ENCODE measurements around the gene EBLN2. TPM values are rescaled to one million over a fixed set of nuclear protein-coding genes. Genes with fewer than 3 reads are reported as not detected.
"Not testable (repeated sequence)": the region's sequence is repeated elsewhere in the genome, so short reads cannot be mapped to it uniquely, and the experiment has no call there.

Gene EBLN2
- total RNA-seq, 1 experiment from 2014 or later: 0.71 TPM

DNA sequence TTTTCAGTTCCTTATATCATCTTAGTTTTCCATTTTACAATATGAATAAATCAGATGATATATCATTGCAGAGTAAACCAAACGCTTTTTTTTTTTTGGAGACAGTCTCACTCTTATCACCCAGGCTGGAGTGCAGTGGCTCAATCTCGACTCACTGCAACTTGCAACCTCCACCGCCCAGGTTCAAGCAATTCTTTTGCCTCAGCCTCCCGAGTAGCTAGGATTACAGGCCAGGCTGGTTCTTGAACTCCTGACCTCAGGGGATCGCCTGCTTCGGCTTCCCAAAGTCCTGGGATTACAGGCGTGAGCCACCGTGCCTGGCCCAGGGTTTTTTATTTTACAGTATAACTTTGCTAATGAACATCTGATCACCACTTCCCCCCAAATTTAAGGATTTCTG is 5.9 kb upstream of the EBLN2 start:
- no peak for DNase-seq (ENCODE audit: low read depth)
- in situ Hi-C loops (cut with HindIII; ENCODE audit: low pct_unique_long_range_greater_than_20kb, low sequenced_read_pairs): no loop called here

DNA sequence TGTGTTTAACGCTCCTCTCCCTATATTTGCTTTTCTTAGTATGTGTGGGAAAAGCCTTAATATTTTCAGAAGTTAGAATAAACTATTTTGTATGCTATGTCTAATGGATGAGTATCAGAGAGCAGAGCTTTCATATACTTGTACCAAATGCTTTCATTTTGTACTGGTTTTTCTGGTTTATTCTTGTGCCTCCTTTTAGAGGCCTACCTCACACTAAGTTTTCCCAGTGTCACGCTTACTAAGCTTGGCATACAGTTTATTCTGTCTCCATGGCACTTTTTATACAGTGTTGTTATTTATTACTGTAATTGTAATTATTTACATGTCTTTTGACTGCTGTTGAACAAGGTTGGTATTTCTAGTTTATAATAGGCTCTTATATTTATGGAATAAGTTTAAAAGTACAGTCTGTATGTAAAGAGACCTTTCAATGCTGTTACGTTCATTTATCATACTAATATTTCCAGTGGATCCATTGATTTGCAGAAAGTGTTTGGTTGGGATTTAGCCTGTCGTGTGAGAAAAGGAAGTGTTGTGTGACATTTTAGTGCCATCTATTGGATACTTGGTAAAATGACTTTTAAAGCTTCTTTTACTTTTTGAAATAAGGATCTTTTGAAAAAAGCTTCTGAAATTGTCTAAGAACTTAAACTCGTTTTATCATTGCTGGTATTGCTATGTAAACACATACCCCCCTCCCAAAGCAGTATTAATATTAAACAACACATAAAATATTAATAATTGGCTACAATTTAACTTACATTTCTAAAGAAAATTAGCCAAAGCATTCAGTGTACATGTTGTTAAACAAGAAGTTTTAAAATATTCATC is 5.2 kb upstream of the EBLN2 start:
- in situ Hi-C loops (cut with HindIII; ENCODE audit: low pct_unique_long_range_greater_than_20kb, low sequenced_read_pairs): no loop called here
- peak; percentile 22 for DNase-seq (ENCODE audit: low read depth)

DNA sequence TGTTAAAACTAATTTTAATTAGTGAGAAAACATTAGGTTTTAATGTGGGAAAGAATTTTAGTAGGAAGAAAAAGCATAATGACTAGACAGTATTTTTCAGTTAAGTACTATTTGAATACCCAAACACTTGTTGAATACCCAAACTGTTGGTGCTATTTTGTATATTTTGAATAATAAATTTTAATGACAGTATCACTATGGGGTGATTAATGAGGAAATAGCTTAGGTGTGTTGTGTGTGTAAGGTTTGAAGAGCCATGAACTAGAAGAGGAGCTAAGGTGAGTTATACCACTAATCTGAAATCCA is 4.7 kb upstream of the EBLN2 start:
- no peak for DNase-seq (ENCODE audit: low read depth)
- in situ Hi-C loops (cut with HindIII; ENCODE audit: low pct_unique_long_range_greater_than_20kb, low sequenced_read_pairs): no loop called here

DNA sequence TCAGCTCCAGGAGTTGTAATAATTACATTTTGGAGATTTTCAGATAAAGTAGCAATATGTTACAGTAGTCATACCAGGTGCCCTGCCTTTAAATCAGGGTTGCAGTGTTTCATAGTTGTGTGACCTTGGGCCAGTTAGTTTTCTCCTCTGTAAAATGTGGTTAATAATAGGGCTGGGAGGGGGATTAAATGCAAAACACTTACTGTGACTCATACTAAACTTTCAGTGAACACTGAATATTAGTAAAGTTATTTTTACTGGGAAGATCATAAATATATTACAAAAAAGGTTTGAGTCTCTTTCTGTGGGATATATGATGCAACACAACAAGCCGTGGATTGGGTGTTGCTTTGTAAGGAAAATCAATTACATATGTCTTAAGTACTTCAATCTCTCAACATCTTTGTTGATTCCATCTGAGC is 1.1 kb upstream of the EBLN2 start:
- in situ Hi-C loops (cut with HindIII; ENCODE audit: low pct_unique_long_range_greater_than_20kb, low sequenced_read_pairs): no loop called here

DNA sequence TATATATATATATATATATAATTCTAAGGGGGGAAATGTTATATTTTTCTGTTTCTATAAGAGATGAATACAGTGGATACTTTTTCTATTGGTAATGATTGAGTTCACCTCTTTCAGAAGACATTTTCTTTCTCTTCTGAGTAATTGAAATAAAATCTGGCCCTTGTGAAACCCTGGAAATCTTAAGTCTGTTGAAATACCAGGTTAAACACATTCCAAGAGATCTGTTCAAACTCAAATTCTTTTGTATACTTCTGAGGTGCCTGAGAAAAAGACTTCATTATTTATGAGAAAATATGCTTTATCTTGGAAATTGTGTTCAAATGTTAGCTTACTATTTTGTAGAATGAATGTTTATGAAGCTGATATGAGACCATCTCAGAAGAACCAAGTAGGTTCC is 4.8 kb downstream of the EBLN2 start:
- DNase-seq (ENCODE audit: low read depth); in situ Hi-C loops (cut with HindIII; ENCODE audit: low pct_unique_long_range_greater_than_20kb, low sequenced_read_pairs): not testable (repeated sequence)

More for the DNA sequence above, 1.1 kb upstream of the EBLN2 start:
- DNase-seq (ENCODE audit: low read depth): no peak

DNA sequence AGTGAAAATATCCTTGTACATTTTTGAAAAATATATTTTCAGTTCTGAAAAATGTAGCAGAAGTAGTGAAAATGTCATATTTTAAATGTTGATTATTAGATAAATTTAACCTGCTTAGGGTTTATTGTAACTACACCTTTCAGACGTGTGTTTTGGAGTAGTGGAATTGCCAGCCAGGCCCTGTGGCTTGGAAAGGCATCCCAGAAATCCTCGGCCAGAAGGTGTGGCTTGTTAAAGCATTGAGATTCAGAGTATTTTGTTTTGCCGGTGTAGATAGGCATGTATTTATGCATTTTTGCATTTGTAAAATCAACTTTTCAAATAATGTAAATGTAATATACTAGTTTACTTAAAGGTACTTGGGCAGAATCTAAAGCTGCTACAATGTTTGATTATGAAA is 7.0 kb downstream of the EBLN2 start:
- DNase-seq (ENCODE audit: low read depth): no peak
- in situ Hi-C loops (cut with HindIII; ENCODE audit: low pct_unique_long_range_greater_than_20kb, low sequenced_read_pairs): no loop called here

DNA sequence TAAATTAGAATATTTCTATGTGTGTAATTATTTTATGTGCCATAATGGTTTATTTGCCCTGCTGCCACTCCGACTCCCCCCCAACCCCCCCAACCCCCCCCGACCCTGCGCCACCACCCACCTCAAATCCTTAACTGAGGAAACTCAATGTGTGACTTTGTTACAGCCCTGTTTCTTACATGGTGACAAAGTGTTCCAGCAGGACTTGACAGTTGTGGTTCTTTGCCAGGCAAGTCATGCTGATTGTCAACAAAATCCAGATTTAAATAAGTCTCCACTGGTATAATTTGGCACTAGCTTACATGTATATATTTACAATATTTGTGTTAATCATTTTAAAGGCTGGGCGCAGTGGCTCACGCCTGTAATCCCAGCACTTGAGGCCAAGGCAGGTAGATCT is 7.7 kb downstream of the EBLN2 start:
- in situ Hi-C loops (cut with HindIII; ENCODE audit: low pct_unique_long_range_greater_than_20kb, low sequenced_read_pairs): no loop called here
- DNase-seq (ENCODE audit: low read depth): no peak

DNA sequence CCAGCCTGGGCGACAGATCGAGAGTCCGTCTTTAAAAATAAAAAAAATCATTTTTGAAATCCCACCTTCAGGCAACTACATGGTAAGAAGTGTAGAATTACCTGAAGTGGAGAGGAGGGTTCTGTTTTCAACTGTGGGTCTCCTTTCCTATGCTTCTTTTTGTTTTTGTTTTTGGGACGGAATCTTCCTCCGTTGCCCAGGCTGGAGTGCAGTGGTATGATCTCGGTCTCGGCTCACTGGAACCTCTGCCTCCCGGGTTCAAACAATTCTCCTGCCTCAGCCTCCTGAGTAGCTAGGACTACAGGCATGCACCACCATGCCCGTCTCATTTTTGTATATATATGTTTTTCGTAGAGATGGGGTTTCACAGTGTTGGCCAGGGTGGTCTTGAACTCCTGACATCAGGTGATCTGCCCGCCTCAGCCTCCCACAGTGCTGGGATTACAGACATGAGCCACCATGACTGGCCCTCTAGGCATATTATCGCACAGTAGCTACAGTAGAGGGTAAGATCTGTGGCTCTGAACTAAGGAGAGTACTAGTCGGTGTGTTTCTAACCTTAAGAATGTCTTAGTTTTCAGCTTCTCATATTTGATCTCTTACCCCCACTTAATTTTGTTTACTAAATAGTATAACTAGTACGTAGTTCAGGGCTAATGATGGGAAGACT is 8.5 kb downstream of the EBLN2 start:
- in situ Hi-C loops (cut with HindIII; ENCODE audit: low pct_unique_long_range_greater_than_20kb, low sequenced_read_pairs): no loop called here
- no peak for DNase-seq (ENCODE audit: low read depth)

DNA sequence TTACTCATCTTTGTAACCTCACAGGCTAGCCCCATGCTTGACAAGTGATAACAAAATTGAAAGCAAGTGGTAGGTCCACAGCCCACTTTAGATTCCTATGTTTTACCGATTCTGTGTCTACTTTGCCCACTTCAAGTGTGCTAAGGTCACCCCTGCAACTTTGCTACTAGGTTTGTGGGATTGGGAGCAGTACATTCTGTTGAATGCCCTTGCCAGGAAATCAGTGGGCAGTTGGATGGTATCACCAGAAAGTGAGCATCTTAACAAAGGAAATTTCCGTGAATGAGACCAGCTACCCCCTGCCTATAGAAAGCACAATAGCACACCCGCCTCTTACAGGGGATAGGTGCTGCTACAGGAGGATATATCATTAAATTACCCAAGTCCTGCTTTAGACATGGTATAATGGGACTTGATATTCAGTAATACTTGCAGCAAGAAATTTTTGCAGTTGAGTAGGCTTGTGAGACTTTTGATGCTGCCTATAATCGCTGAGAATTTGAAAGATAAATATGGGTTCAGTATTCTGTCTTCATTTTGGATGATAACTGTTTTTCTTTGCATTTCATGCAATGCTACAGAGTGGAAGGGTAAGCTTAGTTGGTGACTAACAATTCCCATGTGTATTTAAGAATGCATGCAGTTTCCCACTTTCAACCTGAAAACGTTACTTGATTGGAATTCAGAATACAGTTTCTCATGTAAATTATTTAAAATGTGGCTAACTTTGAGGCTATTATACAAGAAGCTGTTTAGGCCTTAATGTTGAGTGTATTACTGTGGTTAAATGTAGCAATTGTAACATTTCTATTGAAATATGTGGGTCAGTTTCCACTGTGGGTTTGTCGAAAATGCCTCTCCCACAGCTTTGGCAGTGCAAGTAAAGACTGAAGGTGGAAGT is 9.5 kb downstream of the EBLN2 start:
- in situ Hi-C loops (cut with HindIII; ENCODE audit: low pct_unique_long_range_greater_than_20kb, low sequenced_read_pairs): no loop called here
- no peak for DNase-seq (ENCODE audit: low read depth)

DNA sequence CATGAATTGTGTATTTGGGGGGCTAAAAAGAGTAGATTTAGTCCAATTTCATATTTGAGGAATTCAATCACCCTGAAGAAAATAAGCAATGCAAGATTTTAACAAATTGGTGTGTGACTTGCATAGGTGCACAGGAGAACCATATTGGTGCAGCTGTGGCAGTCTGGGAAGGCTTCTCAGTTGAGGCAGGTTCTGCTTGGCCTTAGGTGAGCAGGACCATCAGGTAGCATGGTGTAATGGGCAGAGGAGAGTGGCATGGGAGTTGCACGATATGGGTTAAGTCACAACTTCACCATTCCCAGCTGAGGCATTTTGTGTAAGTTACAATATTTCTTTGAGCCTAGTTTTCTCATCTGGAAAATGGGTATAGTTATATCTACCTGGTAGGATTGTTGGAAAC is 10.5 kb downstream of the EBLN2 start:
- no peak for DNase-seq (ENCODE audit: low read depth)
- in situ Hi-C loops (cut with HindIII; ENCODE audit: low pct_unique_long_range_greater_than_20kb, low sequenced_read_pairs): no loop called here

DNA sequence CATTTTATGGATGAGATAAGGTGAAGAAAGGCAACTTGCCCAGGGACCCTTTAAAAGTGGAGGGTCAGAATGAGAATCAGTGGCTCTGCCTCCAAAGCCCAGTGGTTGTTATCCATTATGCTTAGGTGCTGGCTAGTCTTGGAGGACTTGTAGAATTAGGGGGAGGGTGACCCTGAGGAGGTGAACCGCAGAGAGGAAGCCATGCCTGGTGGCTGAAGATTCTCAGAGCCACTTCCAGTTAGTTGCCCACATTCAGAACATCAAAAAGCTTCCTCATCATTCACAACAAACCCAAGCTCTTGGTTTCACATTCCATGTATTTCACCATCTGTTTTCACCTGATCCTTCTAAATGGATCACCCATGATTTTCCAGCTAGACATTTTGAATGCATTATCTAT is 11.2 kb downstream of the EBLN2 start:
- DNase-seq (ENCODE audit: low read depth): no peak
- in situ Hi-C loops (cut with HindIII; ENCODE audit: low pct_unique_long_range_greater_than_20kb, low sequenced_read_pairs): no loop called here

DNA sequence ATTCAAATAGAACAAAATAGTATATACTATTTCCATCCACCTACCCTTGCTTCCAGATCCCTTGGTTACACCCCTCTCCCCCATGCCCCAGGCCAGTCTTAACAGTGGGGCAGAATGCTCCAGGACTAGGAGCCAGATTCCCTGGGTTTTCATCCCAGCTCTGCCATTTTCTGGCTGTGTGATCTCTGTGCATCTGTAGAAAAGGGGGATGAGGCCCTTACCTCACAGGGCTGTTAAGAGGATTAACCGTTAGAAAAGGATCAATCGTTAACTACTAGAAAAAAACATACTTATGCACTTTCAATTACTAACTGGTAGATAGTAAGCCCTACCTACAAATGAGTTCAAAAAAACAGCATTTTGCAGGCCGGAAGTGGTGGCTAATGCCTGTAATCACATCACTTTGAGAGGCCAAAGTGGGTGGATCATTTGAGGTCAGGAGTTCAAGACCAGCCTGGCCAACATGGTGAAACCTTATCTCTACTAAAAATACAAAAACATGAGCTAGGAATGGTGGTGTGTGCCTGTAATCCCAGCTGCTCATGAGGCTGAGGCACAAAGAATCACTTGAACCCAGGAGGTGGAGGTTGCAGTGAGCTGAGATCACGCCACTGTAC is 11.7 kb downstream of the EBLN2 start:
- in situ Hi-C loops (cut with HindIII; ENCODE audit: low pct_unique_long_range_greater_than_20kb, low sequenced_read_pairs): no loop called here
- DNase-seq (ENCODE audit: low read depth): no peak

DNA sequence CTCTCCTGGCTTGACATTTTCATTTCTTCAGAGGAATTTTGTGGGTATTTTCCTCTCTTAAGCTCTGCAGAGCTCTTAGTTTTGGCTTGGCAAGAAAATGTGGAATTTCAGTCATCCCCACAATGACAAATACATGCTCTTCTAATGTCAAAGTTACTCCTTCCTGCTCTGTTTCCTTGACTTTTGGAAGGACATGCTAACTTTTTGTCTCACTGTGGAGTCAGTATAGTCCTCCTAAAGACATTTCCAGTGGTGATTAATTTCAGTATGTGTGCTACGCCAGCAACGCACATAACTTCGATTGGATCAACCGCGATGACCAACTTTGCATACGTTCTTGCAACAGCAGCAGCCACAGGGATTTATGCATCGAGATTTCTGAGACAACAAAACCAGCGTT is 13.3 kb downstream of the EBLN2 start:
- in situ Hi-C loops (cut with HindIII; ENCODE audit: low pct_unique_long_range_greater_than_20kb, low sequenced_read_pairs): no loop called here
- no peak for DNase-seq (ENCODE audit: low read depth)

DNA sequence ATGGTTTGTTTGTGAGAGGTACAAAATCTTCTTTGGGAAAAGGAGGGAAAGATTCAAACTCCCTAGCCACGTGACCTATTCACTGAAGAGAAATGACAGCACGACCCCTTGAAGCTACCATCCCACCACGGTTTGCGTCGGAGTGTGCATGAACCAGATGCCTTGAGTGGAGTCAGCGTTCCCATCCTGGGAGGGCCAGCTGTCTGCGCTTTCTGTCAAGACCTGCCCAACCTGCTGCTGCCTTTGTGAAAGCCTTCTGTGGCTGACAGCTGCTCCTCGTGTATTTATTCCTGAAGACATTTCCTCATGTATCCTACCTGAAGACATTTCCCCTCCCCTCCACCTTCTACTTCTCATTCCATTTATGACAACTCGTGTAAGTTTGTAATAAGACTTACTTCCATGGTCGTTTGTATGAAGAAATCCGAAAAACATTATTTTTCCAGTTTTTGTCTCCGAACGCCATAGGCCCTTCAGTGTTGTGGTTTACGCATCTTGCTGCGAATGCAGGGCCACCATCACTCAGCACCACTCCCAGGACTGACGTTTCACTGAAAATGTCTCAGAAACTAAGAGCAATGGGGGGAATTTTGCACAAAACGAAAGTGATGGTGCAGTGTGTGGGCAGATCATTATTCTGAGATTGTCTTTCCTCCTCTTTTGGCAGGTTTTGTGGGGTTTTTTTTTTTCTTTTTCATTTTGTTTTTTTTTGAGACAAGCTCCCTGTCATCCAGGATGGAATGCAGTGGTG is 18.9 kb downstream of the EBLN2 start:
- in situ Hi-C loops (cut with HindIII; ENCODE audit: low pct_unique_long_range_greater_than_20kb, low sequenced_read_pairs): no loop called here
- DNase-seq (ENCODE audit: low read depth): no peak

DNA sequence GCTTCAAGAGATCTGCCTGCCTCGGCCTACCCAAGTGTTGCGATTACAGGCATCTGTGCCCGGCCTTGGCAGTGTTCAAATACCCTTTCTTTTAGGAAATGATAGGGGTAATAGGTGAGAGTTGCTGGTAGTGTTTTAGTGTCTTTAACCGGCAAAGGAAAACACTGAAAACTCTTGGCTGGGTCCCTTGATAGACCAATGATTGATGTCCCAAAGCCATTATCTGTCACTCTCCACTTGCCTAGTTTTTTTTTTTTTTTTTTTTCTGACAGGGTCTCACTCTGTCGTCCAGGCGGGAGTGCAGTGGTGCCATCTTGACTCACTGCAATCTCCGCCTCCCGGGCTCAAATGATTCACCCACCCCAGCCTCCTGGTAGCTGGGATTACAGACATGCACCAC is 19.7 kb downstream of the EBLN2 start:
- no peak for DNase-seq (ENCODE audit: low read depth)
- in situ Hi-C loops (cut with HindIII; ENCODE audit: low pct_unique_long_range_greater_than_20kb, low sequenced_read_pairs): no loop called here

DNA sequence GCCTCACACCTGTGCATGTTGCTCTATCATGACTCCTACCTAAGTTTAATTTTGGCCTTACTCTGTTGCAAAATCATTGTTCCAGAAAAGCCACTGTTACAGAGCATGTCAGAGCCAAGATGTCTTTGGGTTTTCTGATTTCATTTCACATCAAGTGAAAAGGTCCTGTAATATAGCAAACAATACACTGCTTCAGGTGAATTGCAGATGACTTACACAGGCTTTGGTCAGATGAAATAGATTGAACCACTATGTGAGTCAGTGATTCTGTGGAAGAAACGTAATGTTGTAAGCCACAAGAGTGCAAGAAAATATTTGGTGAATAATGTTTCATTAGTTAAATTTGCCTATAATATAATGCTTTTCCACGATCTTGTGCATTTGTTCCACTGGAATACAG is 22.7 kb downstream of the EBLN2 start:
- no peak for DNase-seq (ENCODE audit: low read depth)
- in situ Hi-C loops (cut with HindIII; ENCODE audit: low pct_unique_long_range_greater_than_20kb, low sequenced_read_pairs): no loop called here

DNA sequence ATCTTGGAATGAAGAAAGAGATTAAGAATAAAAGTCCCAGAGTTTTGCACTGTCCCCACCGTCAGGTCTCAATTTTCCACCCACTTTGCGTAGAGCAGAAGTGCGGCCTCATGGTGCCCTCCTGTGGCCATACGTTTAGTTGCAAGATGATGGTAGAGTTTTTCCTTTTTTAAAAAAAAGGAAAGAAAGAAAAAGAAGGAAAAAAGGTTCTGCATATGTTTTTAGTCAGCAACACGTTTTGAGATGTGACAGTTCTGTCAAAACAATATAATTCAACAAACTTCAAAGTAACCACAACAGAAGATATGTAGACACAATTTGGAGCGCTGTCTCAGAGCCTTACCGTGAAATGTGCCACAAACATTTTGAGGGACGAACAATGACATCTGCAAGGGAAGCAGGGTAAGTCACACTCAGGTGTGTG is 24.6 kb downstream of the EBLN2 start:
- DNase-seq (ENCODE audit: low read depth): peak; percentile 13
- in situ Hi-C loops (cut with HindIII; ENCODE audit: low pct_unique_long_range_greater_than_20kb, low sequenced_read_pairs): no loop called here

DNA sequence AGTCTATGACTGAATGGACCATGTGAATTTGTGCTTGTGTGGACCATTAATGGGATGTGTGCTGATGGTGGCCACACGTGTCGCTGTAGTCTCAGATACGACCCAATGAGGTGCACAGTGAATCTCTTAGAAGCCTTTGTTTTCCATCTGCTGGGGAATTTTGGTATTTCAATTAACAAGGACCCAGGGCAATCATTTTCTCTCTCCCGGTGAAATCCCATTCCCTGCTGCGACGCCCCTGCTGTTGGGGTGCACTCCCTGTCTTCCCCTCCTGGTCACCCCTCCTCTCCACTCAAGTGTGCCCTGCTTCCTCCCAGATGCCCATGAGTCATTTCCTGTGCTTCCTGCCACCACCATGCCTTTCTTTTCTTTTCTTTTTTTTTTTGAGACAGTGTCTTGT is 32.7 kb downstream of the EBLN2 start:
- DNase-seq (ENCODE audit: low read depth): peak; percentile 65
- in situ Hi-C loops (cut with HindIII; ENCODE audit: low pct_unique_long_range_greater_than_20kb, low sequenced_read_pairs): no loop called here

Data from Caki2 (cell line).